Fibroblast of gingiva (primary cell): Measurements from ENCODE around the gene NLGN1.
A peak's percentile ranks its signal among the peaks of the same experiment; 100 is the strongest.

Experiments used
- DNase-seq: peaks from one replicate; pipeline ENCODE4 v3.0.0-alpha.2; 2011; ENCODE audit warnings: low read depth

The NLGN1 gene

DNA sequence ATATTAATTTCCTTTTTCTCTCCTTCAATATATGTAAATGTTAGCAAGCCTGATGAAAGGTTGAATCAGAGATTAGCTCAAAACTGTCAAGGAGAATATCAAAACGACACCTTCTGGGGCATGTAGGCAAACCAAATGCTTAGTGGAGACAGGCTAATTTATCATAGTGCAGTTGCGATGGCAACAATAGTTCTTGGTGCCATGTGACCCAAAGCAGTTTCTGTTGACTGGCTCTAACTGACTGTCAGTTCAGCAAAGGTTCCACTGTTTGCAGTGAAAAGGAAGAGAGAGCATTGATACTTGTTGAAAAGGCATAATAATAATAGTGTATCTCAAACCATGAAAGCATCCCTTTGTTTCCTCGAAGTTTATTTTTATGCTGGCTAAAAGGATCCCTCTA lies 513.9 kb downstream of the NLGN1 start:
- no peak for DNase-seq

DNA sequence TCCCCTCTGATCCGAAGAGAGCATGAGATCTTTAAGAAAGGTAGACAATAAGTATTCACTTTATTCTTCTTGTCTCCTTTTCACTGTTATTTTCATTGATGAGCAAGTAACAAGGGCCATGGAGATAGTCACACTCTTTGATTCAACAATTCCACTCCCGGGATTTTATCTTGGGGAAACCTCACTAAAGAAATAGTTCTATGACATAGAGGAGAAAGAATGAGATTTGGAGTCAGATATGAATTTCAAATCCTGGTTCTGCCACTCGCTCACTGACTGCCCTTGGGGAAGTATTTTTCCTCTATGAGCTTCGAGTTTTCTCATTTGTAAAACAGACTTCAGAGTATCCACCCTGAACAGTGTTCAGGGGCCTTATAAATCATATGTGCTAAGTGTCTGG lies 514.6 kb downstream of the NLGN1 start:
- no peak for DNase-seq

- peak; percentile 3 for DNase-seq
Measured at GRCh38 chr3:173913397-173913796, 515.9 kb downstream of the NLGN1 start.

GRCh38 chr3:173913974-173914421 lies 516.5 kb downstream of the NLGN1 start:
- no peak for DNase-seq

DNA sequence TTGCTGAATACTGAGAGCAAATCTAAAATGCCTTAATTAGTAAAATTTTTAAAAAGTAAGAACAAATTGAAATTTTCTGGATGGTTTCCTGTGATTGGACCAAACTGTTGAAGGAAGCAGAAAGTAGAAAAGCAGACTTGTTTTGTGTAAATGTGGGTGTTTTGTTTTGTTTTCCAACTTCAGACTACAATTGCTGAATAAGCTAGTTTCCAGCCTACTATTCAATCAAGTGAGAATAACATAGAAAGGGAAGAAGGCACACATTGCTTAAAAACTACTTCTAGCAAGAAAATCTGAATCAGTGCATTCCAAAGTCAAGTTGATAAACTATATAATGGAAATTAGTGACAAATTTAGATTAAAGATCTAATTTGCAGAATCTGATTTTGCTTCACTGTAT lies 519.3 kb downstream of the NLGN1 start:
- DNase-seq, result no peak

GRCh38 chr3:173920386-173920785 lies 522.8 kb downstream of the NLGN1 start:
- no peak for DNase-seq

DNA sequence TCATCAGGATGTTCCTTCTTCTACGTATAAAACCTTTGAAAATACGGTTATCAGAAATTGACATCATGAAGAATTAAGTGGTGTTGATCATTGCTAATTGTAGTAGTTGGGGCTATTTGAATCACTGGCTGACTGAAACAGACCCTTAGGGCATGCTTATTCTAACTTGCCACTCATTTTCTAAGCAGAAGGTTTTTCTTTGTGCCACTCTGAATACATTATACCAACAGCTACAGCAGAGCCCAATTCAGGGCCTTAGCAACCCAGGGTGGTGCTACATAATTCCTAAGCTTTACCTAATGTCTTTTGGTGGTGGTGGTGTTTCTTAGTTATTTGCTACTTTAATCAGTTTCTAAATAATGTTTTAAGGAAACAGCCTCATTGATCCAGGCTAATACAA lies 524.2 kb downstream of the NLGN1 start:
- DNase-seq, result no peak

DNA sequence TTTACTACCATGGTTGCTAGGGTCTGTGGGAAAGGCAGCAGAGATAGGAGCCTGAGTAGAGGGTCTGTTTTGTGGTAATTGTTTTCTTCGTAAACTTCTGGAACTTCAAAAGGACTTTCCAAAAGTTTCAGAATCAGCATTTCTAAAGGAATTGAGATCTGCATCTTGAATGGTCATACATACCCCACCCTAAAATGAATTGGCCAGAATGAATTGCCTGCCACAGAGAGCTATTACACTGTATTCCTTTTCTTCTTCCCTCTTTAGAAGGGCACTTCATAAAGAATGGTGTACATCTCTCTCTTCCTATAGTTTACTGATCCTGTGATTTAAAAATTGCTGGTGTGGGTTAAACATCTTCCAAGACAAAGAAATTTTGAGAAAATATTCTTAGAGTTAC lies 525.7 kb downstream of the NLGN1 start:
- DNase-seq, result no peak

DNA sequence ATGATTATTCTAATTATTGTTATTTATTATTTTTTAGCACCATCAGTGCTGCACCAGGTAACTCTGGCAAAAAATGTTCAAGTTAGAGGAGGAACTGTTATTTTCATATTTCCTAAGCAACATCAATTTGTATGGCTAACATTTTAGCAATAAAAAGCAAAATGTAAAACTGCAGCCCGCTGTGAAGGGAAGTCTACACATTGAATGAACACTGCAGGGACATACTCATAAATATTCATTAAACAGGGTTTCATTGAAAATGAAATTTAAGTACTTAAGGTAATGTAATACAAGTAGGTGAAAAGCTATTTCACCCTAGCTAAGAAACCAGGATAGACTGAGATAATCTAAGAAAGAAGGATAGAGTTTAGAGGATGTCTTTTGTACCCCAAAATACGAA lies 532.7 kb downstream of the NLGN1 start:
- no peak for DNase-seq

DNA sequence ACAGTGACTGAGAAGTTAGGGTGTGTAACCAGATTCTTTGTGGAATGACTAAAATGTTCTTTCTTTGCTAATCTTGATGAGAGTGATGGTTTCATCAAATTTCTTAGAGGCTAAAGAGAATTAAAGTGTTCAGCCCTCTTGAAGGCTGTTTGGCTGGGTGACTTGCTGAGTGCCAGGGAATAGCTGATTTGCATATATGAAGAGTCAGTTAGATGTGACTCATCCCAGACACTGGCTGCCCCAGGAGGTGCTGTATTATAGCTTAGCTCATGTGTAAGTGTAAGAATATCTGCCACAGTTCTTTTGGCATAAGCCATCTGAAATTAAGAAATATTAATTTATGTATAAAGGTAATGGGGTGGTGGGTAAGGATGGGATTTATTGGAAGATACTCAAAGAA lies 535.1 kb downstream of the NLGN1 start:
- peak; percentile 53 for DNase-seq

DNA sequence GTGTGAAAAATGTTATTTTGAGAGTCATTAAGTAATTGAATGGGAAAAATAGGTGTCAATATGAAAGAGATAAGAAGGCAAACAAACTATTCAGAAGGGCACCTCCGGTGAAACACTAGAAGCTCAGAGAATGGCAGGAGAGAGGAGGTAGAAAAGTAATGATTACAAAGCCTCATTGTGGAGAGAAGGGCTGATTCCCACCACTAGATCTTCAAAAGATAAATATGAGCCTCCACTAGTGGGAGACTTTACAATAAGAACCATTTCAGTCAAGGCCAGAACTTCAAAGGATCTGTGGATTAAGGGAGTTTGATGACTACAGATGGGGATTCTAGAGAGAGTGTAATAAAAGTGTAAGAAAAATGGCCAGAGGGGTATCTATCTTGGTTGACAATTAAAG lies 535.6 kb downstream of the NLGN1 start:
- no peak for DNase-seq

- DNase-seq, result no peak
Measured at GRCh38 chr3:173936316-173936715, 538.8 kb downstream of the NLGN1 start.

DNA sequence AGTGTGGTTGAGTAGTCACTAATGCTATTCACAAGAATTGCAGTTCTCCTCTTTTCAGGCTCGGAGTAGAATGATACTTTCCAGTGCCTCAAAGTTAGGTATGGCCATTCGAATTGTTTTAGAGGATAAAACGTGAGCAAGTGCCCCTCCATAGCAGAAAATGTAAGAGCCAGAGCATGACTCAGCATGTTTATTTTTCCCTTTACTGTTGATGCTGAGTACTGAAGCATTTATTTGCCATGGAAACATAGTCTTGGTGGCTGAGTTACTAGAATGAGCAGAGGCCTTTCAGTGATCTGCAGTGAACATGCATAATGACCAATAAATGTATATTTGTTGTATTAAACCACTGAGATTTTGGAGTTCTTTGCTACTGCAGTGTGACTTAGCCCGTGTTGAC lies 540.6 kb downstream of the NLGN1 start:
- peak; percentile 45 for DNase-seq

DNA sequence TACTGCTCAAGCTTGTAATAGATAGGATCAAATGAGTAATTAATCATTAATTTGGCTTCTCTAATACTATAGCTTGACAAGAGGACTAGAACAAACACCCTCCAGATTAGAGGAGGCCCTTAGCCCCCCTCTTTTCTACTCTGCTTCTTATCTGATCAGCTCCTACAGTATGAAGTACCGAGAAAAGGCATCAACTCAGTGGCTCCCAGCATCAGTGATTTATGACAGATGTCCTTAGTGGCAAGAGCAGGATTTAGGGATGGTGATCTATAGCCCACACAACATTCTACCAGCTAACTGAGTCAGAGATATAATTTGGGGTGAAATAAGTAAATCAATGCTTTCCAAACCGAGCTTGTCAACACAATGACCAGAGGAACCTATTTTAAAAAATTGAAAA lies 541.1 kb downstream of the NLGN1 start:
- no peak for DNase-seq

DNA sequence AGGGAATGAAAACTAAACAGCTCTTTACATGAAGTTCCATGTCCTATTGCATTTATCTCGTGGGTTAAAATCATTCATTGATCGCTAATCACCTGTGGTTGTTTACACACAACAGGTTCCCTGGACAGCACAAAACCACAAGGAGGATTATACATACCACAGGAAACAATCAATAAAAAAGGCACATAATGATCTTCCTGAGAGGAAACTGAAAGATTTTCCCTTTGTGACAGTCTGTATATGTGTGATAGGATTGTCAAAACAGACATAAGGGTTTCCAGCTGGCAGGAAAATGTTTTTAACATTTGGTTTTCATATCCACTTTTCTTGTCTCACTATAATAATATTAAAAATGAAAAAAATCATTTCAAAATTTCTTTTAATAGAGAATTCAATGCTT lies 541.8 kb downstream of the NLGN1 start:
- DNase-seq, result no peak

- no peak for DNase-seq
Measured at GRCh38 chr3:173943264-173943663, 545.7 kb downstream of the NLGN1 start.

DNA sequence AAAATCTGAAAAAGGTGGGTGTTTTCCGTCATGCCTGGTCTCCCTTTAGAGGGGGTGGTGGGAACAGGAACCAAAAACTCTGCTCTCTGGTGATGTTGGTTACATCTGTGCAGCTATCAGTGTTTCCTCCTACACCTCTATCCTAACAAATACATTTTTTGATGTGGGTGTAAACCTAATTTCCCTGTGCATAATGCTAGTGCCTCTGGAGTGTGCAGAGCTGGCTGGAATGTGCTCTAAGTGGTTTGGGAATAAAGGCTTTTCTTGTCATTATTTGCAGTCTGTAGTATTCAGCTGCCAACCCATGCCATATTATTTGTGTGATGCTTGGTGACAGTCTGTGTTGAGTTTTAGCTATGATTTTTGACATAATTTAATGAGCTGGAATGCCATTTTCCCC lies 547.6 kb downstream of the NLGN1 start:
- DNase-seq, result no peak

GRCh38 chr3:173945806-173946205 lies 548.3 kb downstream of the NLGN1 start:
- DNase-seq, result no peak

DNA sequence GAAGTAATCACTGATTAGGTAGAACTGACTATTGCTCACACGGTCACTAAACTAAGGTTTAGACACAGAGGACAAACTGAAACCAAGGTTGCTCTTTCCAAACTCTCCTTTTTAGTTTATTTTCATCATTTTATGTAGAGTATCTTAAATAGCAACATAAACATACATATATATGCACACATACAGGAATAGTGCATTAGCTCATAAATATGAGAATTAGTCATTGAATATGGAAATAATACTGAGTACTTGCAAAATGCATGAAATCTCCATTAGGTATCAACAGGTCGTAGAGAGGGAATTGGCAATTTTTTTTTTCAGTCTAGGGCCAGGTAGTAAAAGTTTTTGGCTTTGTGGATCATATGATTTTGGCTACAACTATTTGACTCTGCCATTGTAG lies 557.1 kb downstream of the NLGN1 start:
- no peak for DNase-seq

DNA sequence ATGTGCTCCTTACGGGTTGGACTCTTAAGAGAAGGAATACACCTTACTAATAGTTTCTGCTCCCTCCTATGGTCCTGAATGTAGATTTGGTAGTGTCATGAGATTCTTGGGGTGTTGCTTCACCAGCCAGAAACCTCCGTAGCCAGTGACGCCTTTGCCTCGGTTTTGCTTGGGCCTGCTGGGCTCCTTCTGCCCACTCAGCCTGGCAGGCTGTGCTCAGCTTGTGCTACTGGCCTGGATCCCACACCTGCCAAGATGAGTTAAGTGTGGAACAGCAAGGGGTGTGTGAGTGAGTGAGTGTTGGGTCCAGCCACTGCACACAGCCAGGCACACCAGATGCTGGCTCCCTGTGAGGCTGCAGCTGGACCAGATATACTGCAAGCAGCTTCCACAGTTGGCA lies 560.1 kb downstream of the NLGN1 start:
- DNase-seq, result no peak

DNA sequence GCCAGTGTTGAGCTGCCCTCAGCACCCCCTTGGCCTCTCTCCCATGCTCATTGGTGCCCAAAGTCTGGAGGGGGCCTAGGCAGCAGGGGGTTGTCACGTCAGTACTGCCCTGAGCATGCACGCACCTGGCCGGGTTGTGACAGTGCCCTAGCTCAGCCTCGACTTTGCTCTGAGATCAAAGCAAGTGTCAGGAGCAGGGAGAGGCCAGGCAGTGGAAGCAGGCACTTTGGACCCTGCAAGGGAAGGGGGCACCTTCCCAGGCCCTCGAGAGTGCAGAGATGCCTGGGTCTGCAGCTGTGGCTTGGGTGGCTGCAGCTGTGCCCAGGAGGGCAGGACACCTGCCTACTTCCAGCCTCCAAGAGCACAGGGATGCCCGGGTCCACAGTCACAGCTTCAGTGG lies 561.3 kb downstream of the NLGN1 start:
- no peak for DNase-seq

DNA sequence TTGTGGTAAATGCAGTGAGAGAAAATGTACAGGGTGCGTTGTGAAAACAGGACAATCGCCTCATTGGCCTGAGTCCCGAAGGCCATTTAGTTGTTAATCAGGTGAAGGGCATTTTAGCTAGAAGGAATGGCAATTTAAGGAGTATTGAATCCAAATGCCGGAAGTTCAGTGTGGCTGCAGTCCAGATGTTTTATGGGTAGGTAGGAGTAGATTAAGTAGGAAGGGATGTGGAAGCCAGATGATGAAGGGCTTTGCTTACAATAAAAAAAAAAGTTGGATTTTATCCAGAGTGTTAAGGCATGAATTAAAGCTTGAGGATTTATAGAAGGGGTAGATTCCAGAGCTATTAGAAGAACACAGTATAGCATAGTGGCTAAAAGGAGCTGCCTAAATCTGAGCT lies 572.7 kb downstream of the NLGN1 start:
- DNase-seq, result no peak

GRCh38 chr3:173976281-173976680 lies 578.7 kb downstream of the NLGN1 start:
- DNase-seq, result no peak

GRCh38 chr3:173977747-173978146 lies 580.2 kb downstream of the NLGN1 start:
- DNase-seq, result no peak

GRCh38 chr3:173983343-173983742 lies 585.8 kb downstream of the NLGN1 start:
- DNase-seq, result no peak
